H9 (cell line): ENCODE measurements around the gene DGKD. TPM values are rescaled to one million over a fixed set of nuclear protein-coding genes. Genes with fewer than 3 reads are reported as not detected.

ENCODE experiments used
- DNase-seq: peaks from one replicate; pipeline ENCODE4 v3.0.0-alpha.2; 2017
- H2AFZ ChIP-seq: one replicate; pipeline ENCODE4 v1.6.1; 2013; ENCODE audit warnings: mild to moderate bottlenecking, low read length, control low read depth, moderate library complexity
- H2AK5ac ChIP-seq: 2 replicates; pipeline ENCODE4 v1.6.1; 2013; ENCODE audit warnings: low read length, control low read depth, mixed read lengths; ENCODE audit not compliant: insufficient read length
- H2BK120ac ChIP-seq: one replicate; pipeline ENCODE4 v1.6.1; 2013; ENCODE audit warnings: low read depth, mild to moderate bottlenecking, low read length, control low read depth, inconsistent platforms; ENCODE audit not compliant: poor library complexity, severe bottlenecking
- H2BK12ac ChIP-seq: 2 replicates; pipeline ENCODE4 v1.6.1; 2013; ENCODE audit warnings: low read length, control low read depth, mixed read lengths, low read depth; ENCODE audit not compliant: insufficient read length
- H2BK15ac ChIP-seq: 2 replicates; pipeline ENCODE4 v1.6.1; 2013; ENCODE audit warnings: low read depth, low read length, control low read depth
- H2BK20ac ChIP-seq: one replicate; pipeline ENCODE4 v1.6.1; 2013; ENCODE audit warnings: low read depth, mild to moderate bottlenecking, low read length, control low read depth, inconsistent platforms; ENCODE audit not compliant: poor library complexity, severe bottlenecking
- H2BK5ac ChIP-seq: 2 replicates; pipeline ENCODE4 v1.6.1; 2013; ENCODE audit warnings: low read length, control low read depth, mixed read lengths; ENCODE audit not compliant: insufficient read length
- H3K14ac ChIP-seq: 2 replicates; pipeline ENCODE4 v1.6.1; 2013; ENCODE audit warnings: low read length, control low read depth; ENCODE audit not compliant: insufficient read depth
- H3K18ac ChIP-seq: 2 replicates; pipeline ENCODE4 v1.6.1; 2013; ENCODE audit warnings: low read depth, mild to moderate bottlenecking, mixed read lengths, low read length, control low read depth; ENCODE audit not compliant: insufficient read length
- H3K23ac ChIP-seq: 2 replicates; pipeline ENCODE4 v1.6.1; 2013; ENCODE audit warnings: low read length, control low read depth, mixed read lengths, low read depth; ENCODE audit not compliant: insufficient read length
- H3K23me2 ChIP-seq: 2 replicates; pipeline ENCODE4 v1.6.1; 2013; ENCODE audit warnings: low read depth, mild to moderate bottlenecking, mixed read lengths, low read length, control low read depth; ENCODE audit not compliant: insufficient read length, poor library complexity, severe bottlenecking
- H3K27ac ChIP-seq: 2 replicates; pipeline ENCODE4 v1.5.1; 2013; ENCODE audit warnings: low read length, control low read depth, mixed read lengths, low read depth; ENCODE audit not compliant: insufficient read length
- H3K27me3 ChIP-seq: 2 replicates; pipeline ENCODE4 v1.6.1; 2013; ENCODE audit warnings: low read length, control low read depth, inconsistent platforms; ENCODE audit not compliant: insufficient read depth
- H3K4ac ChIP-seq: 2 replicates; pipeline ENCODE4 v1.6.1; 2013; ENCODE audit warnings: low read depth, mild to moderate bottlenecking, control low read depth, inconsistent platforms, low read length, moderate library complexity
- H3K4me1 ChIP-seq: 2 replicates; pipeline ENCODE4 v1.6.1; 2013; ENCODE audit warnings: low read length, control low read depth, inconsistent platforms; ENCODE audit not compliant: insufficient read depth
- H3K4me2 ChIP-seq: 2 replicates; pipeline ENCODE4 v1.6.1; 2013; ENCODE audit warnings: low read length, control low read depth, mixed read lengths; ENCODE audit not compliant: insufficient read length, insufficient read depth
- H3K56ac ChIP-seq: 2 replicates; pipeline ENCODE4 v1.6.1; 2013; ENCODE audit warnings: low read depth, mild to moderate bottlenecking, mixed read lengths, low read length, control low read depth; ENCODE audit not compliant: insufficient read length
- H3K79me1 ChIP-seq: 2 replicates; pipeline ENCODE4 v1.6.1; 2013; ENCODE audit warnings: low read depth, mild to moderate bottlenecking, moderate library complexity, low read length, control low read depth, inconsistent platforms; ENCODE audit not compliant: insufficient read depth, poor library complexity, severe bottlenecking
- H3K79me2 ChIP-seq: 2 replicates; pipeline ENCODE4 v1.6.1; 2013; ENCODE audit warnings: low read length, control low read depth, inconsistent platforms; ENCODE audit not compliant: insufficient read depth
- H3K9ac ChIP-seq: 2 replicates; pipeline ENCODE4 v1.6.1; 2013; ENCODE audit warnings: low read length, control low read depth, mixed read lengths; ENCODE audit not compliant: insufficient read length; ENCODE audit errors: extremely low read depth
- H3K9me3 ChIP-seq: one replicate; pipeline ENCODE4 v1.6.1; 2013; ENCODE audit warnings: low read depth, low read length, inconsistent platforms; ENCODE audit not compliant: control insufficient read depth
- H3T11ph ChIP-seq: one replicate; pipeline ENCODE4 v1.6.1; 2013; ENCODE audit warnings: mild to moderate bottlenecking, low read length, control low read depth, inconsistent platforms
- H4K20me1 ChIP-seq: one replicate; pipeline ENCODE4 v1.6.1; 2013; ENCODE audit not compliant: control insufficient read depth, insufficient read length, insufficient read depth
- H4K5ac ChIP-seq: 2 replicates; pipeline ENCODE4 v1.6.1; 2013; ENCODE audit warnings: low read depth, mild to moderate bottlenecking, mixed read lengths, low read length, control low read depth; ENCODE audit not compliant: insufficient read length
- H4K8ac ChIP-seq: replicated peaks from 2 replicates; pipeline ENCODE4 v1.6.1; 2013; ENCODE audit warnings: low read length, control low read depth, mixed read lengths, low read depth; ENCODE audit not compliant: insufficient read length
- H4K91ac ChIP-seq: 2 replicates; pipeline ENCODE4 v1.6.1; 2013; ENCODE audit warnings: low read depth, mild to moderate bottlenecking, moderate library complexity, mixed read lengths, low read length, control low read depth; ENCODE audit not compliant: insufficient read length
- H3K27ac Mint-ChIP-seq, 3 experiments: 2 replicates in 2 of 3; 3 replicates in 1 of 3; pipeline ENCODE4 v1.8.0; 2020 to 2021; ENCODE audit warnings: mixed read lengths in 3 of 3, mild to moderate bottlenecking in 1 of 3, moderate library complexity in 1 of 3
- H3K27me3 Mint-ChIP-seq: 2 replicates; pipeline ENCODE4 v1.8.0; 2021; ENCODE audit warnings: low read depth, mild to moderate bottlenecking, moderate library complexity, mixed read lengths
- H3K36me3 Mint-ChIP-seq, 3 experiments: 2 replicates in 2 of 3; 3 replicates in 1 of 3; pipeline ENCODE4 v1.8.0; 2020 to 2021; ENCODE audit warnings: low read depth in 3 of 3, mixed read lengths in 3 of 3; ENCODE audit not compliant: insufficient read depth in 1 of 3
- H3K4me1 Mint-ChIP-seq, 2 experiments: 2 replicates each; pipeline ENCODE4 v1.8.0; 2020; ENCODE audit warnings: mixed read lengths in 2 of 2
- H3K4me3 Mint-ChIP-seq, 2 experiments: 2 replicates in 1 of 2; 3 replicates in 1 of 2; pipeline ENCODE4 v1.8.0; 2020 to 2021; ENCODE audit warnings: mild to moderate bottlenecking in 2 of 2, mixed read lengths in 2 of 2, moderate library complexity in 1 of 2
- H3K9me3 Mint-ChIP-seq, 2 experiments: 2 replicates in 1 of 2; 3 replicates in 1 of 2; pipeline ENCODE4 v1.8.0; 2020; ENCODE audit warnings: mild to moderate bottlenecking in 2 of 2, mixed read lengths in 2 of 2, moderate library complexity in 1 of 2
- WGBS: extraction: QIAGEN DNeasy Blood & Tissue Kit; methylation state at CpG from one replicate; pipeline ENCODE4 v1.1.7; 2013; ENCODE audit warnings: missing lambda C conversion rate, low lambda C conversion rate, mixed read lengths; ENCODE audit not compliant: insufficient read length; ENCODE audit errors: extremely low coverage; 5-methylcytosine and 5-hydroxymethylcytosine counted together
- total RNA-seq: library from RNA; stranded (reverse); gene quantifications from 2 replicates; pipeline ENCODE4 v1.2.1, GENCODE V29; 2021
- TF ChIP-seq, protein P1 (sequence below): fragments of 200-600 bp; sonication (generic); conservative IDR thresholded peaks from 3 replicates; pipeline ENCODE4 v1.8.0; 2021; ENCODE audit warnings: antibody characterized with exemption, mild to moderate bottlenecking

The DGKD gene
- total RNA-seq, 1 experiment from 2014 or later = 20.7 TPM

- H3K9me3 Mint-ChIP-seq = no peaks in the 10 kb centered on the region
- no peak overlapping the region for H3K4me3 Mint-ChIP-seq
- Histone ChIP-seq H2BK15ac (no peak overlapping the region), H3K9ac (no peak overlapping the region), H2BK120ac (no peak overlapping the region), H3K4me1 (no peaks in the 10 kb centered on the region), H3K23me2 (no peaks in the 10 kb centered on the region), H2AK5ac (no peak overlapping the region), H3K56ac (no peak overlapping the region), H3K23ac (no peak overlapping the region), H4K91ac (no peak overlapping the region), H3K27me3 (no peaks in the 10 kb centered on the region), H3K27ac (no peak overlapping the region), H4K8ac (no peak overlapping the region), H2BK5ac (no peak overlapping the region), H4K5ac (no peak overlapping the region), H2BK12ac (no peak overlapping the region), H2BK20ac (no peak overlapping the region), H3K79me2 (no peaks in the 10 kb centered on the region), H2AFZ (no peak overlapping the region), H3K4ac (no peak overlapping the region), H4K20me1 (no peaks in the 10 kb centered on the region), H3K79me1 (no peaks in the 10 kb centered on the region), H3K9me3 (no peaks in the 10 kb centered on the region), H3K4me2 (no peak overlapping the region), H3K18ac (no peak overlapping the region), H3T11ph (no peak overlapping the region), H3K14ac (no peak overlapping the region)
- WGBS = 100% methylated on average over 1 of the region's 7 CpGs
- H3K27ac Mint-ChIP-seq = no peak overlapping the region
- H3K36me3 Mint-ChIP-seq = no peaks in the 10 kb centered on the region
- H3K27me3 Mint-ChIP-seq = peaks cover 46% of the 10 kb centered on the region
- no peak for DNase-seq
- H3K4me1 Mint-ChIP-seq = no peaks in the 10 kb centered on the region
- TF ChIP-seq, protein P1, sequence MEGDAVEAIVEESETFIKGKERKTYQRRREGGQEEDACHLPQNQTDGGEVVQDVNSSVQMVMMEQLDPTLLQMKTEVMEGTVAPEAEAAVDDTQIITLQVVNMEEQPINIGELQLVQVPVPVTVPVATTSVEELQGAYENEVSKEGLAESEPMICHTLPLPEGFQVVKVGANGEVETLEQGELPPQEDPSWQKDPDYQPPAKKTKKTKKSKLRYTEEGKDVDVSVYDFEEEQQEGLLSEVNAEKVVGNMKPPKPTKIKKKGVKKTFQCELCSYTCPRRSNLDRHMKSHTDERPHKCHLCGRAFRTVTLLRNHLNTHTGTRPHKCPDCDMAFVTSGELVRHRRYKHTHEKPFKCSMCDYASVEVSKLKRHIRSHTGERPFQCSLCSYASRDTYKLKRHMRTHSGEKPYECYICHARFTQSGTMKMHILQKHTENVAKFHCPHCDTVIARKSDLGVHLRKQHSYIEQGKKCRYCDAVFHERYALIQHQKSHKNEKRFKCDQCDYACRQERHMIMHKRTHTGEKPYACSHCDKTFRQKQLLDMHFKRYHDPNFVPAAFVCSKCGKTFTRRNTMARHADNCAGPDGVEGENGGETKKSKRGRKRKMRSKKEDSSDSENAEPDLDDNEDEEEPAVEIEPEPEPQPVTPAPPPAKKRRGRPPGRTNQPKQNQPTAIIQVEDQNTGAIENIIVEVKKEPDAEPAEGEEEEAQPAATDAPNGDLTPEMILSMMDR = no peak
Measured at GRCh38 chr2:233317196-233317943, 36.9 kb upstream of the DGKD start.
